ENCODE measurements around the gene SLC33A1. TPM values are rescaled to one million over a fixed set of nuclear protein-coding genes. Genes with fewer than 3 reads are reported as not detected.
A peak's percentile ranks its signal among the peaks of the same experiment; 100 is the strongest.

The SLC33A1 gene
- total and polyA plus RNA-seq, 2 of the 8 experiments (the other 6 are each of a cell fraction or from before 2014, with no cell fraction given), result 15.6 to 24.2 TPM

DNA sequence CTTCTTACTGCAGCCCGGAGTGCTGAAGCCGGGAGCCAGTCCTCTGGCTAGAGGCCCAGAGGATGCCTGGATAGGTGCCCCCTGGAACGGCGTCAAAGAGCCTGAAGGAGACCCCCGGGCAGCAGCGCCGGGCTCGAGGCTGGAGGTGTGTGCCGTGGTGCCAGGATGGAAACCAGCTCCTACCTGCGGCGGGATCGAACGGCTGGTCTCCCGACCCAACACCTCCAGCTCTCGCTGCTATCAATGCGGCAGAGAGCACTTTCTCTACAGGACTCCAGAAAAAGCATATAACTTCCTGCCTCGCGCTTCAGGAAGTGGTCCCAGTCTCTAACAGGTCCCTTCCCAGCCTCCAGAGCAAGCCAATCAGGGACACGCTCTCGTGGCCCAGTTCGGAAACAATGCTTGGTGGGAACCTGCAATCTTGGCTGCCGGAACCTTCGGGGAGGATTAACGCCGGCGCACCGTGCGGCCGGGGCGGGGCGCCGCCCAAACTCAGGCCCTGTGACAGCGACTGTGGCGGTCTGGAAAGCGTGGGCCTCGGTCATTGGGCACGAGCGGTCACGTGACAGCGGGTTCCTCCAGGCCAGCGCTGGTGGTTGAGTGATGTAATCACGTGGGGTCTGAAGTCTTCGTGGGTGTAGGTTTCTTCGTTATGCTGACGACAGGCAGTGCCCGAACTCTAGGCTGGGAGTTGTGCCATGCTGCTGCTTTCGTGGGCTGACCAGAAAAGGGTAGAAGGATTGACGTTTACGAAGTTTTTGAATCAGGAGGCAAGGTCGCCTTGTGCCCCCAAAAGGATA, at the start of gene SLC33A1 (continued):
- TF ChIP-seq, protein P1, sequence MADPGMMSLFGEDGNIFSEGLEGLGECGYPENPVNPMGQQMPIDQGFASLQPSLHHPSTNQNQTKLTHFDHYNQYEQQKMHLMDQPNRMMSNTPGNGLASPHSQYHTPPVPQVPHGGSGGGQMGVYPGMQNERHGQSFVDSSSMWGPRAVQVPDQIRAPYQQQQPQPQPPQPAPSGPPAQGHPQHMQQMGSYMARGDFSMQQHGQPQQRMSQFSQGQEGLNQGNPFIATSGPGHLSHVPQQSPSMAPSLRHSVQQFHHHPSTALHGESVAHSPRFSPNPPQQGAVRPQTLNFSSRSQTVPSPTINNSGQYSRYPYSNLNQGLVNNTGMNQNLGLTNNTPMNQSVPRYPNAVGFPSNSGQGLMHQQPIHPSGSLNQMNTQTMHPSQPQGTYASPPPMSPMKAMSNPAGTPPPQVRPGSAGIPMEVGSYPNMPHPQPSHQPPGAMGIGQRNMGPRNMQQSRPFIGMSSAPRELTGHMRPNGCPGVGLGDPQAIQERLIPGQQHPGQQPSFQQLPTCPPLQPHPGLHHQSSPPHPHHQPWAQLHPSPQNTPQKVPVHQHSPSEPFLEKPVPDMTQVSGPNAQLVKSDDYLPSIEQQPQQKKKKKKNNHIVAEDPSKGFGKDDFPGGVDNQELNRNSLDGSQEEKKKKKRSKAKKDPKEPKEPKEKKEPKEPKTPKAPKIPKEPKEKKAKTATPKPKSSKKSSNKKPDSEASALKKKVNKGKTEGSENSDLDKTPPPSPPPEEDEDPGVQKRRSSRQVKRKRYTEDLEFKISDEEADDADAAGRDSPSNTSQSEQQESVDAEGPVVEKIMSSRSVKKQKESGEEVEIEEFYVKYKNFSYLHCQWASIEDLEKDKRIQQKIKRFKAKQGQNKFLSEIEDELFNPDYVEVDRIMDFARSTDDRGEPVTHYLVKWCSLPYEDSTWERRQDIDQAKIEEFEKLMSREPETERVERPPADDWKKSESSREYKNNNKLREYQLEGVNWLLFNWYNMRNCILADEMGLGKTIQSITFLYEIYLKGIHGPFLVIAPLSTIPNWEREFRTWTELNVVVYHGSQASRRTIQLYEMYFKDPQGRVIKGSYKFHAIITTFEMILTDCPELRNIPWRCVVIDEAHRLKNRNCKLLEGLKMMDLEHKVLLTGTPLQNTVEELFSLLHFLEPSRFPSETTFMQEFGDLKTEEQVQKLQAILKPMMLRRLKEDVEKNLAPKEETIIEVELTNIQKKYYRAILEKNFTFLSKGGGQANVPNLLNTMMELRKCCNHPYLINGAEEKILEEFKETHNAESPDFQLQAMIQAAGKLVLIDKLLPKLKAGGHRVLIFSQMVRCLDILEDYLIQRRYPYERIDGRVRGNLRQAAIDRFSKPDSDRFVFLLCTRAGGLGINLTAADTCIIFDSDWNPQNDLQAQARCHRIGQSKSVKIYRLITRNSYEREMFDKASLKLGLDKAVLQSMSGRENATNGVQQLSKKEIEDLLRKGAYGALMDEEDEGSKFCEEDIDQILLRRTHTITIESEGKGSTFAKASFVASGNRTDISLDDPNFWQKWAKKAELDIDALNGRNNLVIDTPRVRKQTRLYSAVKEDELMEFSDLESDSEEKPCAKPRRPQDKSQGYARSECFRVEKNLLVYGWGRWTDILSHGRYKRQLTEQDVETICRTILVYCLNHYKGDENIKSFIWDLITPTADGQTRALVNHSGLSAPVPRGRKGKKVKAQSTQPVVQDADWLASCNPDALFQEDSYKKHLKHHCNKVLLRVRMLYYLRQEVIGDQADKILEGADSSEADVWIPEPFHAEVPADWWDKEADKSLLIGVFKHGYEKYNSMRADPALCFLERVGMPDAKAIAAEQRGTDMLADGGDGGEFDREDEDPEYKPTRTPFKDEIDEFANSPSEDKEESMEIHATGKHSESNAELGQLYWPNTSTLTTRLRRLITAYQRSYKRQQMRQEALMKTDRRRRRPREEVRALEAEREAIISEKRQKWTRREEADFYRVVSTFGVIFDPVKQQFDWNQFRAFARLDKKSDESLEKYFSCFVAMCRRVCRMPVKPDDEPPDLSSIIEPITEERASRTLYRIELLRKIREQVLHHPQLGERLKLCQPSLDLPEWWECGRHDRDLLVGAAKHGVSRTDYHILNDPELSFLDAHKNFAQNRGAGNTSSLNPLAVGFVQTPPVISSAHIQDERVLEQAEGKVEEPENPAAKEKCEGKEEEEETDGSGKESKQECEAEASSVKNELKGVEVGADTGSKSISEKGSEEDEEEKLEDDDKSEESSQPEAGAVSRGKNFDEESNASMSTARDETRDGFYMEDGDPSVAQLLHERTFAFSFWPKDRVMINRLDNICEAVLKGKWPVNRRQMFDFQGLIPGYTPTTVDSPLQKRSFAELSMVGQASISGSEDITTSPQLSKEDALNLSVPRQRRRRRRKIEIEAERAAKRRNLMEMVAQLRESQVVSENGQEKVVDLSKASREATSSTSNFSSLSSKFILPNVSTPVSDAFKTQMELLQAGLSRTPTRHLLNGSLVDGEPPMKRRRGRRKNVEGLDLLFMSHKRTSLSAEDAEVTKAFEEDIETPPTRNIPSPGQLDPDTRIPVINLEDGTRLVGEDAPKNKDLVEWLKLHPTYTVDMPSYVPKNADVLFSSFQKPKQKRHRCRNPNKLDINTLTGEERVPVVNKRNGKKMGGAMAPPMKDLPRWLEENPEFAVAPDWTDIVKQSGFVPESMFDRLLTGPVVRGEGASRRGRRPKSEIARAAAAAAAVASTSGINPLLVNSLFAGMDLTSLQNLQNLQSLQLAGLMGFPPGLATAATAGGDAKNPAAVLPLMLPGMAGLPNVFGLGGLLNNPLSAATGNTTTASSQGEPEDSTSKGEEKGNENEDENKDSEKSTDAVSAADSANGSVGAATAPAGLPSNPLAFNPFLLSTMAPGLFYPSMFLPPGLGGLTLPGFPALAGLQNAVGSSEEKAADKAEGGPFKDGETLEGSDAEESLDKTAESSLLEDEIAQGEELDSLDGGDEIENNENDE (IDR thresholded peaks at IDR 0.05; ENCODE audit: insufficient replicate concordance, low read length), result peak; percentile 21
- TF ChIP-seq HDAC2 (IDR thresholded peaks at IDR 0.05; ENCODE audit: borderline replicate concordance in 1 of 2, low read depth in 2 of 2, low read length in 2 of 2), result 0 out of 4 replicates have a peak, but pooled peaks of 1 of the 2 experiments have one; percentile 18
- TF ChIP-seq SIRT6 (IDR thresholded peaks at IDR 0.05; ENCODE audit: low read length), result no peak
- TF ChIP-seq MAFK (IDR thresholded peaks at IDR 0.05; ENCODE audit: low read depth, low read length), result no peak
- TF ChIP-seq CHD2 (IDR thresholded peaks at IDR 0.05; ENCODE audit: low read length), result 0 out of 2 replicates have a peak, but pooled peaks have one; percentile 55
- no peak for TF ChIP-seq RXRA (IDR thresholded peaks at IDR 0.05; ENCODE audit: insufficient read depth, low read depth, low read length)
- peak; percentile 5; the same call in 1 of the 2 replicates for TF ChIP-seq SIX5 (IDR thresholded peaks at IDR 0.05; ENCODE audit: low read depth, low read length)
- peak; percentile 64 for TF ChIP-seq PHF8 (conservative IDR thresholded peaks at IDR 0.05; ENCODE audit: low read depth, low read length)
